Left hindlimb (tissue), 1 donor: ENCODE results near the gene CEP57.
"Not testable (repeated sequence)": the region's sequence is repeated elsewhere in the genome, so short reads cannot be mapped to it uniquely, and the experiment has no call there.

ENCODE experiments used
- DNase-seq: peaks from one replicate; pipeline ENCODE4 v3.0.0-alpha.2; 2018

The CEP57 gene

DNA sequence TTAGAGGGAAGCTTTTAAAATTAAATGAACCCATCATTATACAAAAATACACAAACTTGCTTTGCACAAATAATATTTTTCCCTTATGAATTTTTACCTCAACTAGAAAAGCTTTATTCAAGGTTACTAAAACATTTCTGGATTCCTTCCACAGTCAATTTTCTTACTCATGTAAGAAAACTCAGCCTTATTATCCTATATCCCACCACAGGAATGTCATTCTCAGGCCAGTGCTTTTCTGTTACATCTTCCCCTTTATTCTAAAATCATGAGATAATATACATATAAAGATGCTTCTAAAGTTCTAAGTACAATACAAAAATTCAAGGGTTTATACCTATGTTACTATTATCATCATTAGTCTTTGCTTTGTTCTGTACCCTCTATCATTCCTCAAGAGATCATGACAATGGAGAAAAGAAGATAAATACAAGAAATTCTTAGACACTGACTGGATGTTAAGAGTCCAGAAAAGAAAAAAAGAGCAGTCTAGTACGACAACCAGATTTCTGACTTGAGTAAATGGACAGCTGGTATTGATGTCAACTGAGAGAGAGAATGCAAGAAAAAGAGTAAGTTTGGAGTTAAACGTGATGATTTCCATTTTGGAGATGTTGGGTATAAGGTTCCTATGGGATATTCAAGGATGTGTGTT, 73.3 kb downstream of the CEP57 start:
- DNase-seq: no peak

DNA sequence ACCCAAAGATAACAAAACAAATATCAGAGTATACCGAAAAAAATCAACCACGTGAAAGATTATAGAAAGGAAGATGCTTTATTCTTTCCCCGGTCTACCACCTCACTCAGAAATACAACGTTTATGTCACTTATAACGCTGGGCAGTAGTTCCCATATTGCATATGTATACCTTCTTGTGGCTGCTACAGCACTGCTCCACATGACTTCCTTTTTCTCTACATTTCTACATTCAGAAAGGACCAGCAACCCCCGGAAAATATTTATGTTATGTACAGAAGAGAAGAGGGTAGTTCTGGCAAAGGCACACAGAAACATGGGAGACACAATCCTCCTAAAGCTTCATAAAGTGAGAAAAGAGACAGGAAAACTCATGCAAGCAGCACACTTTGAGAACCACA, 76.8 kb downstream of the CEP57 start:
- no peak for DNase-seq

DNA sequence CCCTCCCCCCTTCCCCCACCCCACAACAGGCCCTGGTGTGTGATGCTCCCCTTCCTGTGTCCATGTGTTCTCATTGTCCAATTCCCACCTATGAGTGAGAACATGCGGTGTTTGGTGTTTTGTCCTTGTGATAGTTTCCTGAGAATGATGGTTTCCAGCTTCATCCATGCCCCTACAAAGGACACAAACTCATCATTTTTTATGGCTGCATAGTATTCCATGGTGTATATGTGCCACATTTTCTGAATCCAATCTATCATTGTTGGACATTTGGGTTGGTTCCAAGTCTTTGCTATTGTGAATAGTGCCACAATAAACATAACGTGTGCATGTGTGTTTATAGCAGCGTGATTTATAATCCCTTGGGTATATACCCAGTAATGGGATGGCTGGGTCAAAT, 80.6 kb downstream of the CEP57 start:
- DNase-seq: not testable (repeated sequence)

DNA sequence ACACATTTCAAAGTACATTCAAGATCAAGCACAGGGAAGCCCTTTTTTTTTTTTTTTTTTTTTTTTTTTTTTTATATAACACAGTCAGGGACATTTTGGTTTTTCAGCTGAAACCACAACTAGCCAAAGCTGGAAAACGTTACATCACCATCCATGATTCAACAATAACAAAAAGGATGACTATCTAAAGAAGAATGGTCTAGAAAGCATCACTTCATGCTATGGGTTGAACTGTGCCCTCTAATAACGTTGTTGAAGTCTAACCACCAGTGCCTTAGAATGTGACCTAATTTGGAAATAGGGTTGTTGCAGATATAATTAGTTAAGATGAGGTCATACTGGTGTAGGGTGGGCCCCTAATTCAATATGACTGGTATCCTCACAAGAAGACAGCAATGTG, 87.0 kb downstream of the CEP57 start:
- no peak for DNase-seq
